B cell (primary cell): ENCODE measurements around the gene APOC1. TPM values are rescaled to one million over a fixed set of nuclear protein-coding genes. Genes with fewer than 3 reads are reported as not detected.

Experiments used
- ATAC-seq: fragments of 200-7000 bp; cut with Tn5 transposase; one replicate; pipeline ENCODE4 v1.10.0; 2021; ENCODE audit warnings: low read depth, mild to moderate bottlenecking, moderate number of reproducible peaks, moderate library complexity
- CTCF ChIA-PET: fragments of 350-600 bp; sonication (Branson Sonifier 250); formaldehyde crosslinking; loops from one replicate; lab custom pipeline; 2021; ENCODE audit warnings: antibody characterized with exemption, inconsistent platforms; lab: Charles Lee
- POLR2A ChIA-PET: fragments of 350-600 bp; sonication (Branson Sonifier 250); formaldehyde crosslinking; loops from one replicate; lab custom pipeline; 2021; ENCODE audit warnings: antibody characterized with exemption; lab: Charles Lee
- DNase-seq: peaks from one replicate; pipeline ENCODE4 v3.0.0; 2013
- H2AFZ ChIP-seq: 2 replicates; pipeline ENCODE4 v1.6.1; 2012; ENCODE audit warnings: mild to moderate bottlenecking, low read depth, low read length; ENCODE audit not compliant: insufficient read depth, poor library complexity, severe bottlenecking
- H3K27ac ChIP-seq, 2 donors: 1 replicate in 1 of 2; 2 replicates in 1 of 2; pipeline ENCODE4 v1.5.1; 2012 to 2013; ENCODE audit warnings: low read length in 2 of 2, mild to moderate bottlenecking in 2 of 2, moderate library complexity in 1 of 2
- H3K27me3 ChIP-seq, 4 experiments: fragments of 200-600 bp in 1 of 4; sonication (generic) in 1 of 4; replicated peaks in 1 of 4; 1 replicate in 2 of 4; 2 replicates in 2 of 4; pipeline versions ENCODE4 v1.6.1 to v1.7.0; 2013 to 2016; ENCODE audit warnings: low read length in 3 of 4, mild to moderate bottlenecking in 2 of 4, mixed read lengths in 1 of 4, moderate library complexity in 1 of 4; ENCODE audit not compliant: insufficient read depth in 4 of 4, control insufficient read depth in 3 of 4; ENCODE audit errors: control extremely low read depth in 1 of 4
- H3K36me3 ChIP-seq, 2 experiments: replicated peaks in 1 of 2; 1 replicate in 1 of 2; 2 replicates in 1 of 2; pipeline versions ENCODE4 v1.6.1 to v1.7.1; 2013; ENCODE audit warnings: low read length in 1 of 2; ENCODE audit not compliant: insufficient read depth in 2 of 2, control insufficient read depth in 1 of 2; ENCODE audit errors: control extremely low read depth in 1 of 2, extremely low read depth in 1 of 2
- H3K4me1 ChIP-seq, 2 donors: fragments of 200-600 bp in 1 of 2; sonication (generic) in 1 of 2; 1 replicate in 1 of 2; 2 replicates in 1 of 2; pipeline versions ENCODE4 v1.5.1 to v1.6.1; 2013 to 2017; ENCODE audit warnings: low read length in 2 of 2; ENCODE audit not compliant: control insufficient read depth in 2 of 2, insufficient read depth in 2 of 2
- H3K4me2 ChIP-seq: replicated peaks from 2 replicates; pipeline ENCODE3; 2012; ENCODE audit warnings: mild to moderate bottlenecking, low read depth, low read length; ENCODE audit not compliant: poor library complexity, severe bottlenecking
- H3K4me3 ChIP-seq, 5 experiments: fragments of 200-600 bp in 1 of 5; sonication (generic) in 1 of 5; 1 replicate in 3 of 5; 2 replicates in 2 of 5; pipeline versions ENCODE4 v1.5.1 to v1.7.0; 2011 to 2016; ENCODE audit warnings: low read length in 4 of 5, mild to moderate bottlenecking in 4 of 5, low read depth in 2 of 5, control low read depth in 1 of 5, moderate library complexity in 1 of 5; ENCODE audit not compliant: insufficient read depth in 1 of 5; ENCODE audit errors: control extremely low read depth in 1 of 5, extremely low read depth in 1 of 5
- H3K79me2 ChIP-seq: fragments of 200-600 bp; sonication (generic); one replicate; pipeline ENCODE4 v1.6.0; 2016; ENCODE audit warnings: low read length; ENCODE audit not compliant: control insufficient read depth, insufficient read depth
- H3K9ac ChIP-seq: fragments of 200-600 bp; sonication (generic); 2 replicates; pipeline ENCODE4 v1.6.1; 2017; ENCODE audit warnings: mild to moderate bottlenecking, low read length, moderate library complexity
- H3K9me3 ChIP-seq, 3 donors: one replicate each; pipeline versions ENCODE4 v1.6.1 to v1.7.1; 2013; ENCODE audit warnings: low read length in 2 of 3; ENCODE audit not compliant: control insufficient read depth in 2 of 3, insufficient read depth in 1 of 3; ENCODE audit errors: control extremely low read depth in 1 of 3
- H4K20me1 ChIP-seq: 2 replicates; pipeline ENCODE4 v1.6.0; 2012; ENCODE audit warnings: mild to moderate bottlenecking, low read length; ENCODE audit not compliant: insufficient read depth, control insufficient read depth, poor library complexity, severe bottlenecking
- H3K27ac Mint-ChIP-seq: one replicate; pipeline ENCODE4 v1.8.0; 2021; ENCODE audit warnings: mixed read lengths
- H3K27me3 Mint-ChIP-seq: one replicate; pipeline ENCODE4 v1.8.0; 2021; ENCODE audit warnings: mixed read lengths
- H3K4me1 Mint-ChIP-seq: one replicate; pipeline ENCODE4 v1.8.0; 2021; ENCODE audit warnings: mixed read lengths
- H3K4me3 Mint-ChIP-seq: one replicate; pipeline ENCODE4 v1.8.0; 2021; ENCODE audit warnings: mixed read lengths
- H3K9me3 Mint-ChIP-seq: one replicate; pipeline ENCODE4 v1.8.0; 2022; ENCODE audit warnings: mixed read lengths; ENCODE audit not compliant: insufficient read depth
- CTCF ChIP-seq: fragments of 200-600 bp; IDR thresholded peaks from one replicate; pipeline ENCODE4 v1.8.0; 2022; ENCODE audit warnings: antibody characterized with exemption, mild to moderate bottlenecking
- EZH2 ChIP-seq: IDR thresholded peaks from 2 replicates; pipeline ENCODE4 v1.6.1; 2012; ENCODE audit warnings: borderline replicate concordance, low read depth, mild to moderate bottlenecking, moderate library complexity, low read length; ENCODE audit not compliant: insufficient read depth, poor library complexity, severe bottlenecking
- WGBS: methylation state at CpG from one replicate; pipeline ENCODE4 v1.1.5; 2013; ENCODE audit warnings: missing lambda C conversion rate; ENCODE audit not compliant: insufficient coverage; 5-methylcytosine and 5-hydroxymethylcytosine counted together
- intact Hi-C: fragments of 100-400 bp; cut with micrococcal nuclease; formaldehyde crosslinking; loops from one replicate; pipeline ENCODE4 v1.10.0; 2022
- polyA plus RNA-seq: library from polyadenylated mRNA; depleted of rRNA; stranded (reverse); fragments of >200 nt; gene quantifications from 2 replicates; pipeline ENCODE4 v1.2.3, GENCODE V29; 2012
- total RNA-seq, 2 donors: library from RNA; stranded (reverse); fragments of 120-200 nt in 1 of 2; gene quantifications; 1 replicate in 1 of 2; 2 replicates in 1 of 2; pipeline versions ENCODE4 v1.2.3 to v1.2.4, GENCODE V29; 2013 to 2022

The APOC1 gene
- total and polyA plus RNA-seq, 2 donors (not counting 1 experiment from before 2014, with no cell fraction given), result not detected

DNA sequence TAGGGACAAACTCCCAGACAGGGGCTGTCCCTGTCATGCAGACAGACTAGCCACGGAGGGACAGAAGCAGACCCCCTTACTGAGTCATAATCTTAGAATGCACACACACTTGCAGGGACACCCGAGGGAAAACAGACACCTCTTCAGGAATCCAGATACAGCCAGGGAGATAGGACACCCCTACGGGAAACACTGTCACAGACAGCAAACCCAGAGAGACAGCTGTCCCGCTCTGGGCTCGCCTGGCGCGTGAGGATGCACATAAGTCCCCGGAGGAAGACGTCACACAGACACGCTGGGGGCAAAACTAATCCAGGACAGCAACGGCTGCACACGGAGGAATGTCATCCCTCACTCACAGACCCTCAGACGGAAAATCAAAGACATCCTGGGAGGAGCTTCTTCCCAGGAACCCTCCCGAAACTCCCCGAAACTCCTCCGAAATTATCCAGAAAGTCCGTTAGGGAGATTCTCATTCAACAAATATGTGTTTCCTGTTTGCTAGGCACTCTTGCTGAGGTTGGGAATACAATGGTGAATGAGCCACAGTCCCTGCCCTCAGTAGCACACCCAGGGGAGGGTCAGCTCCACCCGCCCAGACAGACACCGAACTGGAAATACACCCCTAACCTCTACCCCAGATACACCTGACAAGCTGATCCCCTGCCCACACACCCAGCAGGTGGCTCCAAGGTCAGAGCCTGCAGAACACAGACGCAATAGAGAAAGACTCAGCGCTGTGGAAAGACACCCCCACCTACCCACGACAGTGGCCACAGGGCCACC is 38.5 kb upstream of the APOC1 start:
- no peak overlapping the region for H3K4me2 ChIP-seq
- no peak overlapping the region for H3K4me3 ChIP-seq
- DNase-seq (no peak), ATAC-seq (no peak)
- Mint-ChIP-seq H3K9me3 (no peaks in the 10 kb centered on the region), H3K4me3 (no peak overlapping the region), H3K27me3 (peaks cover 13% of the 10 kb centered on the region), H3K4me1 (no peaks in the 10 kb centered on the region), H3K27ac (no peak overlapping the region)
- ChIA-PET CTCF (no interaction called here), POLR2A (no interaction called here)
- no peak overlapping the region for H2AFZ ChIP-seq
- H3K4me1 ChIP-seq, result no peaks in the 10 kb centered on the region
- H3K27ac ChIP-seq, result no peak overlapping the region
- H3K27me3 ChIP-seq, result peaks cover 0 to 3% (median 0%) of the 10 kb centered on the region in 4 experiments
- H3K9ac ChIP-seq, result no peak overlapping the region
- TF ChIP-seq CTCF (no peak), EZH2 (no peak)
- no peaks in the 10 kb centered on the region for H3K79me2 ChIP-seq
- H3K36me3 ChIP-seq, result no peaks in the 10 kb centered on the region
- no peaks in the 10 kb centered on the region for H3K9me3 ChIP-seq
- H4K20me1 ChIP-seq, result no peaks in the 10 kb centered on the region
- WGBS, result 86% methylated on average over 20 of the region's 22 CpGs
- intact Hi-C loops, result no loop called here

GRCh38 chr19:44876930-44877535 is 37.4 kb upstream of the APOC1 start:
- intact Hi-C loops, result no loop called here
- no peak overlapping the region for H3K27ac Mint-ChIP-seq
- Histone ChIP-seq H3K4me1 (no peaks in the 10 kb centered on the region), H3K36me3 (no peaks in the 10 kb centered on the region), H4K20me1 (no peaks in the 10 kb centered on the region), H3K79me2 (no peaks in the 10 kb centered on the region), H3K27ac (no peak overlapping the region), H3K9me3 (no peaks in the 10 kb centered on the region), H3K9ac (no peak overlapping the region), H2AFZ (no peak overlapping the region), H3K27me3 (peaks cover 0 to 3% (median 0%) of the 10 kb centered on the region in 4 experiments), H3K4me2 (no peak overlapping the region), H3K4me3 (no peak overlapping the region)
- ATAC-seq (no peak), DNase-seq (no peak)
- 29% methylated on average over 3 of the region's 5 CpGs for WGBS
- H3K4me3 Mint-ChIP-seq, result no peak overlapping the region
- POLR2A ChIA-PET, result no interaction called here
- no peaks in the 10 kb centered on the region for H3K9me3 Mint-ChIP-seq
- CTCF ChIA-PET, result interaction anchor here (0.8 kb wide), 1 partner anchor 75 kb away, joined by 3 read pairs; no protein-coding TSS in a partner anchor
- peaks cover 18% of the 10 kb centered on the region for H3K27me3 Mint-ChIP-seq
- no peak for TF ChIP-seq CTCF
- no peak for TF ChIP-seq EZH2
- no peaks in the 10 kb centered on the region for H3K4me1 Mint-ChIP-seq
